ENCODE results near the gene ALAD. TPM values are rescaled to one million over a fixed set of nuclear protein-coding genes. Genes with fewer than 3 reads are reported as not detected.

Gene ALAD
- polyA plus RNA-seq, 1 donor from 2014 or later, result 42.9 TPM

- Histone ChIP-seq H3K27me3 (ENCODE audit: insufficient read depth, low read depth, low read length) (peaks cover 31% of the 10 kb centered on the region), H3K9ac (ENCODE audit: low read length) (no peak overlapping the region), H3K9me2 (ENCODE audit: insufficient read depth, low read length) (no peaks in the 10 kb centered on the region), H3F3A (ENCODE audit: insufficient read depth, low read length, poor library complexity, severe bottlenecking) (no peaks in the 10 kb centered on the region), H3K4me2 (ENCODE audit: low read length) (no peak overlapping the region), H3K36me3 (ENCODE audit: insufficient read depth, low read length) (no peaks in the 10 kb centered on the region), H3K79me2 (replicated peaks; ENCODE audit: insufficient read depth, low read length) (no peaks in the 10 kb centered on the region), H2AFZ (ENCODE audit: low read depth, low read length) (no peak overlapping the region), H3K9me3 (ENCODE audit: low read length) (no peaks in the 10 kb centered on the region), H3K4me3 (ENCODE audit: low read length) (no peak overlapping the region), H3K27ac (ENCODE audit: low read length) (no peak overlapping the region), H4K20me1 (ENCODE audit: insufficient read depth) (no peaks in the 10 kb centered on the region)
- TF ChIP-seq SMC3 (conservative IDR thresholded peaks at IDR 0.05; ENCODE audit: poor library complexity) (no peak), TAF1 (IDR thresholded peaks at IDR 0.05; ENCODE audit: low read depth) (no peak), RAD21 (conservative IDR thresholded peaks at IDR 0.05) (no peak)
Observed at GRCh38 chr9:113345190-113345589, 55.9 kb downstream of the ALAD start.

- H3K27me3 ChIP-seq (ENCODE audit: insufficient read depth, low read depth, low read length), result peaks cover 17% of the 10 kb centered on the region
- no peaks in the 10 kb centered on the region for H3K9me3 ChIP-seq (ENCODE audit: low read length)
- H3K9ac ChIP-seq (ENCODE audit: low read length), result no peak overlapping the region
- H3K4me2 ChIP-seq (ENCODE audit: low read length), result no peak overlapping the region
- no peak overlapping the region for H3K4me3 ChIP-seq (ENCODE audit: low read length)
- H3K36me3 ChIP-seq (ENCODE audit: insufficient read depth, low read length), result no peaks in the 10 kb centered on the region
- H3F3A ChIP-seq (ENCODE audit: insufficient read depth, low read length, poor library complexity, severe bottlenecking), result no peaks in the 10 kb centered on the region
- H3K27ac ChIP-seq (ENCODE audit: low read length), result no peak overlapping the region
- H4K20me1 ChIP-seq (ENCODE audit: insufficient read depth), result no peaks in the 10 kb centered on the region
- H2AFZ ChIP-seq (ENCODE audit: low read depth, low read length), result no peak overlapping the region
- TF ChIP-seq REST (IDR thresholded peaks at IDR 0.05; ENCODE audit: borderline replicate concordance) (no peak), POLR2AphosphoS5 (IDR thresholded peaks at IDR 0.05) (no peak), EP300 (conservative IDR thresholded peaks at IDR 0.05; ENCODE audit: poor library complexity, severe bottlenecking) (no peak), SMC3 (conservative IDR thresholded peaks at IDR 0.05; ENCODE audit: poor library complexity) (no peak), MXI1 (conservative IDR thresholded peaks at IDR 0.05; ENCODE audit: poor library complexity, severe bottlenecking) (no peak), EZH2 (IDR thresholded peaks at IDR 0.05; ENCODE audit: borderline replicate concordance, insufficient read depth, low read length, poor library complexity, severe bottlenecking) (no peak), TAF1 (IDR thresholded peaks at IDR 0.05; ENCODE audit: low read depth) (no peak), RAD21 (conservative IDR thresholded peaks at IDR 0.05) (no peak)
- H3K9me2 ChIP-seq (ENCODE audit: insufficient read depth, low read length), result no peaks in the 10 kb centered on the region
- no peaks in the 10 kb centered on the region for H3K79me2 ChIP-seq (replicated peaks; ENCODE audit: insufficient read depth, low read length)
Observed at GRCh38 chr9:113343732-113344231, 57.3 kb downstream of the ALAD start.

- TF ChIP-seq EP300 (conservative IDR thresholded peaks at IDR 0.05; ENCODE audit: poor library complexity, severe bottlenecking) (no peak), SMC3 (conservative IDR thresholded peaks at IDR 0.05; ENCODE audit: poor library complexity) (no peak), CTCF (IDR thresholded peaks at IDR 0.05; ENCODE audit: poor library complexity, severe bottlenecking) (no peak), POLR2AphosphoS5 (IDR thresholded peaks at IDR 0.05) (no peak), TAF1 (IDR thresholded peaks at IDR 0.05; ENCODE audit: low read depth) (no peak), MXI1 (conservative IDR thresholded peaks at IDR 0.05; ENCODE audit: poor library complexity, severe bottlenecking) (no peak), RAD21 (conservative IDR thresholded peaks at IDR 0.05) (no peak), EZH2 (IDR thresholded peaks at IDR 0.05; ENCODE audit: borderline replicate concordance, insufficient read depth, low read length, poor library complexity, severe bottlenecking) (no peak), REST (IDR thresholded peaks at IDR 0.05; ENCODE audit: borderline replicate concordance) (no peak)
- H3K4me2 ChIP-seq (ENCODE audit: low read length), result no peak overlapping the region
Observed at GRCh38 chr9:113341712-113342410, 59.2 kb downstream of the ALAD start.

More at GRCh38 chr9:113341712-113342410, 59.2 kb downstream of the ALAD start:
- Histone ChIP-seq H3K27ac (ENCODE audit: low read length) (no peak overlapping the region), H3K4me3 (ENCODE audit: low read length) (no peak overlapping the region), H3K36me3 (ENCODE audit: insufficient read depth, low read length) (no peaks in the 10 kb centered on the region), H3F3A (ENCODE audit: insufficient read depth, low read length, poor library complexity, severe bottlenecking) (no peaks in the 10 kb centered on the region), H4K20me1 (ENCODE audit: insufficient read depth) (no peaks in the 10 kb centered on the region), H2AFZ (ENCODE audit: low read depth, low read length) (no peak overlapping the region), H3K9ac (ENCODE audit: low read length) (no peak overlapping the region), H3K9me3 (ENCODE audit: low read length) (no peaks in the 10 kb centered on the region), H3K27me3 (ENCODE audit: insufficient read depth, low read depth, low read length) (no peaks in the 10 kb centered on the region), H3K79me2 (replicated peaks; ENCODE audit: insufficient read depth, low read length) (no peaks in the 10 kb centered on the region), H3K9me2 (ENCODE audit: insufficient read depth, low read length) (no peaks in the 10 kb centered on the region)
